IMR-90 (cell line): ENCODE results near the gene SCPEP1. TPM values are rescaled to one million over a fixed set of nuclear protein-coding genes. Genes with fewer than 3 reads are reported as not detected.

ENCODE experiments used
- ATAC-seq: fragments of 200-7000 bp; cut with Tn5 transposase; 2 replicates; pipeline ENCODE4 v1.9.1; 2020; ENCODE audit warnings: low read depth, mild to moderate bottlenecking, moderate library complexity
- BruUV-seq: library from RNA; stranded (reverse); fragments of 400-500 nt; replicated peaks from 2 replicates; lab custom pipeline; 2021; lab: Mats Ljungman, UMichigan
- CTCF ChIA-PET: fragments of 300-600 bp; formaldehyde crosslinking; extraction: SDS; loops from one replicate; lab custom pipeline; 2021; ENCODE audit warnings: antibody characterized with exemption; lab: Yijun Ruan, JAX
- POLR2A ChIA-PET: fragments of 300-600 bp; sonication (Branson Sonifier 250); formaldehyde crosslinking; loops from one replicate; lab custom pipeline; 2022; ENCODE audit warnings: antibody characterized with exemption; ENCODE audit not compliant: unreplicated experiment; lab: Charles Lee
- DNase-seq: peaks from one replicate; pipeline ENCODE4 v3.0.0; 2013
- H2AFZ ChIP-seq: replicated peaks from 2 replicates; pipeline ENCODE3; 2013; ENCODE audit warnings: low read length, mild to moderate bottlenecking; ENCODE audit not compliant: poor library complexity
- H2AK5ac ChIP-seq: 2 replicates; pipeline ENCODE4 v1.6.1; 2013; ENCODE audit warnings: low read depth, low read length, inconsistent platforms
- H2AK9ac ChIP-seq: replicated peaks from 2 replicates; pipeline ENCODE3; 2013; ENCODE audit warnings: mild to moderate bottlenecking, low read depth, low read length, moderate library complexity; ENCODE audit not compliant: poor library complexity
- H2BK120ac ChIP-seq: 2 replicates; pipeline ENCODE4 v1.6.1; 2013; ENCODE audit warnings: low read depth, low read length, inconsistent platforms
- H2BK15ac ChIP-seq: 3 replicates; pipeline ENCODE4 v1.6.1; 2013; ENCODE audit warnings: low read depth, low read length, inconsistent platforms
- H2BK20ac ChIP-seq: 2 replicates; pipeline ENCODE4 v1.6.1; 2013; ENCODE audit warnings: low read depth, mild to moderate bottlenecking, inconsistent platforms, low read length, moderate library complexity
- H2BK5ac ChIP-seq: 2 replicates; pipeline ENCODE4 v1.6.1; 2013; ENCODE audit warnings: mild to moderate bottlenecking, low read depth, low read length, inconsistent platforms; ENCODE audit not compliant: poor library complexity, severe bottlenecking
- H3K14ac ChIP-seq: replicated peaks from 2 replicates; pipeline ENCODE4 v1.6.1; 2013; ENCODE audit warnings: low read depth, low read length, inconsistent platforms
- H3K18ac ChIP-seq: 2 replicates; pipeline ENCODE4 v1.6.1; 2013; ENCODE audit warnings: low read depth, low read length, control low read depth
- H3K23ac ChIP-seq: 2 replicates; pipeline ENCODE4 v1.6.1; 2013; ENCODE audit warnings: low read depth, low read length, inconsistent platforms
- H3K27ac ChIP-seq: 2 replicates; pipeline ENCODE4 v1.5.1; 2013; ENCODE audit warnings: mild to moderate bottlenecking, control low read depth, low read length; ENCODE audit not compliant: insufficient read depth
- H3K27me3 ChIP-seq: 2 replicates; pipeline ENCODE4 v1.6.1; 2013; ENCODE audit warnings: low read length; ENCODE audit not compliant: control insufficient read depth, insufficient read depth
- H3K36me3 ChIP-seq: 2 replicates; pipeline ENCODE4 v1.6.1; 2013; ENCODE audit warnings: low read length, mixed read lengths; ENCODE audit not compliant: control insufficient read depth, insufficient read depth
- H3K4ac ChIP-seq: 2 replicates; pipeline ENCODE4 v1.6.1; 2013; ENCODE audit warnings: low read depth, low read length, inconsistent platforms
- H3K4me1 ChIP-seq: 2 replicates; pipeline ENCODE4 v1.6.1; 2013; ENCODE audit warnings: low read length, mixed read lengths; ENCODE audit not compliant: control insufficient read depth, insufficient read depth
- H3K4me2 ChIP-seq: 2 replicates; pipeline ENCODE4 v1.6.1; 2013; ENCODE audit warnings: low read depth, mild to moderate bottlenecking, control low read depth, low read length, moderate library complexity
- H3K4me3 ChIP-seq: 2 replicates; pipeline ENCODE4 v1.5.1; 2013; ENCODE audit warnings: low read depth, mild to moderate bottlenecking, control low read depth, low read length, moderate library complexity; ENCODE audit not compliant: insufficient read depth
- H3K56ac ChIP-seq: 2 replicates; pipeline ENCODE4 v1.6.1; 2013; ENCODE audit warnings: low read length, inconsistent platforms; ENCODE audit not compliant: insufficient read depth; ENCODE audit errors: extremely low read depth
- H3K79me1 ChIP-seq, 2 experiments: 2 replicates each; pipeline ENCODE4 v1.6.1; 2013; ENCODE audit warnings: low read length in 2 of 2, inconsistent platforms in 1 of 2, low read depth in 1 of 2
- H3K9ac ChIP-seq: 2 replicates; pipeline ENCODE4 v1.6.1; 2013; ENCODE audit warnings: low read depth, low read length, control low read depth
- H3K9me1 ChIP-seq: 2 replicates; pipeline ENCODE4 v1.6.1; 2013; ENCODE audit warnings: low read length, inconsistent platforms; ENCODE audit not compliant: insufficient read depth
- H3K9me3 ChIP-seq: 2 replicates; pipeline ENCODE4 v1.6.1; 2013; ENCODE audit warnings: low read length; ENCODE audit not compliant: control insufficient read depth, insufficient read depth
- H4K20me1 ChIP-seq: 2 replicates; pipeline ENCODE4 v1.6.1; 2013; ENCODE audit warnings: low read length, inconsistent platforms; ENCODE audit not compliant: insufficient read depth
- H4K5ac ChIP-seq: 2 replicates; pipeline ENCODE4 v1.6.1; 2013; ENCODE audit warnings: mild to moderate bottlenecking, low read depth, low read length, control low read depth
- H4K8ac ChIP-seq, 2 experiments: 2 replicates each; pipeline ENCODE4 v1.6.1; 2013; ENCODE audit warnings: low read depth in 2 of 2, low read length in 2 of 2, control low read depth in 1 of 2, inconsistent platforms in 1 of 2
- H4K91ac ChIP-seq: 2 replicates; pipeline ENCODE4 v1.6.1; 2013; ENCODE audit warnings: low read depth, low read length, inconsistent platforms; ENCODE audit not compliant: insufficient read depth
- BHLHE40 ChIP-seq: fragments of 150-350 bp; IDR thresholded peaks from 2 replicates; pipeline ENCODE4 v1.6.1; 2016; ENCODE audit warnings: mild to moderate bottlenecking, low read depth, low read length
- CEBPB ChIP-seq: IDR thresholded peaks from 2 replicates; pipeline ENCODE4 v1.6.1; 2012; ENCODE audit warnings: low read depth, low read length, improper control_type of control experiment
- CHD1 ChIP-seq: IDR thresholded peaks from 2 replicates; pipeline ENCODE4 v1.6.1; 2012; ENCODE audit warnings: low read depth, low read length, improper control_type of control experiment
- FOS ChIP-seq: fragments of 150-350 bp; IDR thresholded peaks from 2 replicates; pipeline ENCODE4 v1.6.1; 2016; ENCODE audit warnings: low read depth, low read length
- MAFK ChIP-seq: IDR thresholded peaks from 2 replicates; pipeline ENCODE4 v1.6.1; 2012; ENCODE audit warnings: low read depth, low read length, improper control_type of control experiment
- MAZ ChIP-seq: IDR thresholded peaks from 2 replicates; pipeline ENCODE4 v1.6.1; 2012; ENCODE audit warnings: low read depth, mild to moderate bottlenecking, low read length, improper control_type of control experiment, moderate library complexity, borderline replicate concordance
- MXI1 ChIP-seq: IDR thresholded peaks from 2 replicates; pipeline ENCODE4 v1.6.1; 2012; ENCODE audit warnings: low read depth, mild to moderate bottlenecking, low read length, moderate library complexity, borderline replicate concordance
- NFE2L2 ChIP-seq: fragments of 150-350 bp; IDR thresholded peaks from 2 replicates; pipeline ENCODE4 v1.6.1; 2016; ENCODE audit warnings: low read depth, mild to moderate bottlenecking, low read length
- POLR2A ChIP-seq: IDR thresholded peaks from 2 replicates; pipeline ENCODE4 v1.6.1; 2012; ENCODE audit warnings: mild to moderate bottlenecking, low read depth, low read length
- RAD21 ChIP-seq: IDR thresholded peaks from 2 replicates; pipeline ENCODE4 v1.6.1; 2012; ENCODE audit warnings: low read length, improper control_type of control experiment
- RCOR1 ChIP-seq: IDR thresholded peaks from 2 replicates; pipeline ENCODE4 v1.6.1; 2012; ENCODE audit warnings: mild to moderate bottlenecking, low read length, improper control_type of control experiment; ENCODE audit not compliant: insufficient replicate concordance
- RFX5 ChIP-seq: IDR thresholded peaks from 2 replicates; pipeline ENCODE4 v1.8.0; 2012; ENCODE audit warnings: low read depth, mild to moderate bottlenecking, low read length, moderate library complexity
- SMC3 ChIP-seq: fragments of 150-350 bp; IDR thresholded peaks from 2 replicates; pipeline ENCODE4 v1.6.1; 2016; ENCODE audit warnings: low read depth, mild to moderate bottlenecking, antibody characterized with exemption, low read length, moderate library complexity
- WGBS, 2 experiments: methylation state at CpG; one replicate each; pipeline versions ENCODE4 v1.1.5 to v1.1.7; 2013; ENCODE audit warnings: missing lambda C conversion rate in 2 of 2; ENCODE audit not compliant: insufficient read length in 1 of 2; ENCODE audit errors: extremely low coverage in 2 of 2; 5-methylcytosine and 5-hydroxymethylcytosine counted together
- dilution Hi-C: fragments of 300-500 bp; cut with HindIII; formaldehyde crosslinking; loops from one replicate; pipeline ENCODE4 v1.14.3; 2018; ENCODE audit warnings: low sequenced_read_pairs; ENCODE audit not compliant: unreplicated experiment
- in situ Hi-C: fragments of 300-500 bp; cut with MboI; formaldehyde crosslinking; loops from 3 replicates; pipeline ENCODE4 v1.14.3; 2019; ENCODE audit warnings: low sequenced_read_pairs, inconsistent platforms, mixed read lengths
- intact Hi-C: fragments of 100-400 bp; cut with micrococcal nuclease; formaldehyde crosslinking; loops from 2 replicates; pipeline ENCODE4 v1.10.0; 2022
- polyA plus RNA-seq, 3 experiments: library from polyadenylated mRNA; depleted of rRNA; stranded (reverse); fragments of >200 nt; gene quantifications; 2 replicates each; pipeline ENCODE4 v1.2.3, GENCODE V29; 2012; ENCODE audit warnings: low replicate concordance in 1 of 3
- total RNA-seq: library from RNA; depleted of rRNA; stranded (reverse); fragments of >200 nt; gene quantifications from 2 replicates; pipeline ENCODE4 v1.2.3, GENCODE V29; 2012
- TF ChIP-seq, protein P1 (sequence below): fragments of 150-350 bp; IDR thresholded peaks from 2 replicates; pipeline ENCODE4 v1.6.1; 2016; ENCODE audit warnings: low read depth, mild to moderate bottlenecking, low read length, moderate library complexity, borderline replicate concordance
- TF ChIP-seq, protein P2 (sequence below): conservative IDR thresholded peaks from 2 replicates; pipeline ENCODE4 v1.5.1; 2012; ENCODE audit warnings: mild to moderate bottlenecking, low read depth, low read length, improper control_type of control experiment
- TF ChIP-seq, protein P3 (sequence below): fragments of 150-350 bp; IDR thresholded peaks from 2 replicates; pipeline ENCODE4 v1.6.1; 2017; ENCODE audit warnings: mild to moderate bottlenecking, antibody characterized with exemption, low read length, low read depth

Gene SCPEP1
- total and polyA plus RNA-seq, 2 of the 4 experiments (the other 2 are of a cell fraction) = 16.5 to 32.1 TPM

DNA sequence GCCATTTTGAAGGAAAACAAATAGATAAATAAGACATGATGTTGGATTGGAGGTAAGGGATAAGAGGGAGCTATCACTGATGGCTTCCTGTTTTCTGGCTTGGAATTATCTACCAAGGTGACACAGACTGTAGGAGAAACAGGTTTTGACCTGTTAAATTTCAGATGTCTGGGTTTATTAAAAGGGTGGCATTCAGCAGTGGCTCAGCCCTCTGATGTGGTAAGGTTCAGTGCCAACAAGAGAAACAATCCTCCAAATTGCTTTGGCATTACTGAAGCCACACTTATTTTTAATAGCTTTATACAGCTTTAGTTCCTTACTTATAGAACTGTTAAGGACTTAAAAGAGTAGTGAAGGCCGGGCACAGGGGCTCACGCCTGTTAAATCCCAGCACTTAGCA is 70.2 kb downstream of the SCPEP1 start:
- H3K27me3 ChIP-seq = peaks cover 42% of the 10 kb centered on the region
- no peak overlapping the region for H2AK5ac ChIP-seq
- TF ChIP-seq, protein P1, sequence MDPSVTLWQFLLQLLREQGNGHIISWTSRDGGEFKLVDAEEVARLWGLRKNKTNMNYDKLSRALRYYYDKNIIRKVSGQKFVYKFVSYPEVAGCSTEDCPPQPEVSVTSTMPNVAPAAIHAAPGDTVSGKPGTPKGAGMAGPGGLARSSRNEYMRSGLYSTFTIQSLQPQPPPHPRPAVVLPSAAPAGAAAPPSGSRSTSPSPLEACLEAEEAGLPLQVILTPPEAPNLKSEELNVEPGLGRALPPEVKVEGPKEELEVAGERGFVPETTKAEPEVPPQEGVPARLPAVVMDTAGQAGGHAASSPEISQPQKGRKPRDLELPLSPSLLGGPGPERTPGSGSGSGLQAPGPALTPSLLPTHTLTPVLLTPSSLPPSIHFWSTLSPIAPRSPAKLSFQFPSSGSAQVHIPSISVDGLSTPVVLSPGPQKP = no peak
- TF ChIP-seq NFE2L2 = no peak
- no peak for TF ChIP-seq RCOR1
- TF ChIP-seq BHLHE40 = no peak
- TF ChIP-seq RFX5 = no peak
- TF ChIP-seq, protein P2, sequence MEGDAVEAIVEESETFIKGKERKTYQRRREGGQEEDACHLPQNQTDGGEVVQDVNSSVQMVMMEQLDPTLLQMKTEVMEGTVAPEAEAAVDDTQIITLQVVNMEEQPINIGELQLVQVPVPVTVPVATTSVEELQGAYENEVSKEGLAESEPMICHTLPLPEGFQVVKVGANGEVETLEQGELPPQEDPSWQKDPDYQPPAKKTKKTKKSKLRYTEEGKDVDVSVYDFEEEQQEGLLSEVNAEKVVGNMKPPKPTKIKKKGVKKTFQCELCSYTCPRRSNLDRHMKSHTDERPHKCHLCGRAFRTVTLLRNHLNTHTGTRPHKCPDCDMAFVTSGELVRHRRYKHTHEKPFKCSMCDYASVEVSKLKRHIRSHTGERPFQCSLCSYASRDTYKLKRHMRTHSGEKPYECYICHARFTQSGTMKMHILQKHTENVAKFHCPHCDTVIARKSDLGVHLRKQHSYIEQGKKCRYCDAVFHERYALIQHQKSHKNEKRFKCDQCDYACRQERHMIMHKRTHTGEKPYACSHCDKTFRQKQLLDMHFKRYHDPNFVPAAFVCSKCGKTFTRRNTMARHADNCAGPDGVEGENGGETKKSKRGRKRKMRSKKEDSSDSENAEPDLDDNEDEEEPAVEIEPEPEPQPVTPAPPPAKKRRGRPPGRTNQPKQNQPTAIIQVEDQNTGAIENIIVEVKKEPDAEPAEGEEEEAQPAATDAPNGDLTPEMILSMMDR = no peak
- no peak for TF ChIP-seq RAD21
- no peak for TF ChIP-seq FOS
- TF ChIP-seq, protein P3, sequence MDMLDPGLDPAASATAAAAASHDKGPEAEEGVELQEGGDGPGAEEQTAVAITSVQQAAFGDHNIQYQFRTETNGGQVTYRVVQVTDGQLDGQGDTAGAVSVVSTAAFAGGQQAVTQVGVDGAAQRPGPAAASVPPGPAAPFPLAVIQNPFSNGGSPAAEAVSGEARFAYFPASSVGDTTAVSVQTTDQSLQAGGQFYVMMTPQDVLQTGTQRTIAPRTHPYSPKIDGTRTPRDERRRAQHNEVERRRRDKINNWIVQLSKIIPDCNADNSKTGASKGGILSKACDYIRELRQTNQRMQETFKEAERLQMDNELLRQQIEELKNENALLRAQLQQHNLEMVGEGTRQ = no peak
- TF ChIP-seq MAFK = no peak
- no peak for TF ChIP-seq SMC3
- no peak for TF ChIP-seq MAZ
- TF ChIP-seq MXI1 = no peak
- TF ChIP-seq CHD1 = no peak
- no peak for TF ChIP-seq POLR2A
- TF ChIP-seq CEBPB = no peak
- WGBS, 2 experiments = no CpG with 5 or more reads among the region's 2 CpGs
- no peak overlapping the region for H3K27ac ChIP-seq
- no peaks in the 10 kb centered on the region for H3K36me3 ChIP-seq
- H3K23ac ChIP-seq = no peak overlapping the region
- no peaks in the 10 kb centered on the region for H3K9me3 ChIP-seq
- H3K9me1 ChIP-seq = no peaks in the 10 kb centered on the region
- no peak overlapping the region for H4K91ac ChIP-seq
- no peak overlapping the region for H2BK5ac ChIP-seq
- H4K8ac ChIP-seq = no peak overlapping the region
- no peak overlapping the region for H3K56ac ChIP-seq
- H3K18ac ChIP-seq = no peak overlapping the region
- intact Hi-C loops = no loop called here
- POLR2A ChIA-PET = no interaction called here
- no peak overlapping the region for H3K14ac ChIP-seq
- no TSS peak for BruUV-seq
- H4K5ac ChIP-seq = no peak overlapping the region
- H2AFZ ChIP-seq = no peak overlapping the region
- no peak overlapping the region for H2AK9ac ChIP-seq
- H3K4me1 ChIP-seq = no peaks in the 10 kb centered on the region
- dilution Hi-C loops = no loop called here
- H3K79me1 ChIP-seq = no peaks in the 10 kb centered on the region
- H4K20me1 ChIP-seq = no peaks in the 10 kb centered on the region
- no peak overlapping the region for H2BK20ac ChIP-seq
- no peak overlapping the region for H3K4me3 ChIP-seq
- H3K4ac ChIP-seq = no peak overlapping the region
- CTCF ChIA-PET = no interaction called here
- H2BK120ac ChIP-seq = no peak overlapping the region
- H3K9ac ChIP-seq = no peak overlapping the region
- no peak for DNase-seq
- H2BK15ac ChIP-seq = no peak overlapping the region
- no peak overlapping the region for H3K4me2 ChIP-seq
- in situ Hi-C loops = no loop called here
- ATAC-seq = no peak
